ENCODE data around the gene COG5. TPM values are rescaled to one million over a fixed set of nuclear protein-coding genes. Genes with fewer than 3 reads are reported as not detected.
A peak's percentile ranks its signal among the peaks of the same experiment; 100 is the strongest.

The COG5 gene
- total RNA-seq, 4 donors from 2014 or later = 39.7 to 143 (median 98.3) TPM

DNA sequence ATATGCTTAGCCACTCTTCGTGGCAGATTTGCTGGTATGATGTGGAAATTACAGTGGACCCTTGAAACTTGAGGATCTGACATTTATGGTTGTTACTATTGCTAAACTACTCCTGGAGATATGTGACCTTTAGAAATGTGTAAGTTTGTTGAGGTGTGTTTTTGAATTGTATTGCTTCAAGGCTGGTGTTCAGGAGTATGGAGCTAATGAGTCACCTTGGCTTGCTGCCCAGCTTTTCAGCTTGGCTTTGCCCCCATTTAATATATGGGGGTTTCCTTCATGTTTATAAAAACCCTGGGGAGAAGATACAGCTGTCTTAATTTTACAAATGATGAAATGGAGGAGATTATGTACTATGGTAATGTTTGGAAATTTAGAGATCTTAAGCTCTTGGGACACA lies 383.3 kb downstream of the COG5 start:
- intact Hi-C loops (cut with DNase I; ENCODE audit: low total_unique reads) = no loop called here
- no peaks in the 10 kb centered on the region for H3K27me3 ChIP-seq
- H3K27ac ChIP-seq = no peak overlapping the region
- TF ChIP-seq, protein P1, sequence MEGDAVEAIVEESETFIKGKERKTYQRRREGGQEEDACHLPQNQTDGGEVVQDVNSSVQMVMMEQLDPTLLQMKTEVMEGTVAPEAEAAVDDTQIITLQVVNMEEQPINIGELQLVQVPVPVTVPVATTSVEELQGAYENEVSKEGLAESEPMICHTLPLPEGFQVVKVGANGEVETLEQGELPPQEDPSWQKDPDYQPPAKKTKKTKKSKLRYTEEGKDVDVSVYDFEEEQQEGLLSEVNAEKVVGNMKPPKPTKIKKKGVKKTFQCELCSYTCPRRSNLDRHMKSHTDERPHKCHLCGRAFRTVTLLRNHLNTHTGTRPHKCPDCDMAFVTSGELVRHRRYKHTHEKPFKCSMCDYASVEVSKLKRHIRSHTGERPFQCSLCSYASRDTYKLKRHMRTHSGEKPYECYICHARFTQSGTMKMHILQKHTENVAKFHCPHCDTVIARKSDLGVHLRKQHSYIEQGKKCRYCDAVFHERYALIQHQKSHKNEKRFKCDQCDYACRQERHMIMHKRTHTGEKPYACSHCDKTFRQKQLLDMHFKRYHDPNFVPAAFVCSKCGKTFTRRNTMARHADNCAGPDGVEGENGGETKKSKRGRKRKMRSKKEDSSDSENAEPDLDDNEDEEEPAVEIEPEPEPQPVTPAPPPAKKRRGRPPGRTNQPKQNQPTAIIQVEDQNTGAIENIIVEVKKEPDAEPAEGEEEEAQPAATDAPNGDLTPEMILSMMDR (IDR thresholded peaks at IDR 0.05) = no peak
- TF ChIP-seq POLR2A (IDR thresholded peaks at IDR 0.05) = no peak
- peaks cover 0 to 4% of the 10 kb centered on the region in 2 donors for H3K4me1 ChIP-seq
- H3K4me3 ChIP-seq = no peak overlapping the region
- peak in 1 of 2 donors; percentile 43 for DNase-seq
- no peaks in the 10 kb centered on the region for H3K36me3 ChIP-seq
- no peaks in the 10 kb centered on the region for H3K9me3 ChIP-seq

- no peaks in the 10 kb centered on the region for H3K27me3 ChIP-seq
- H3K36me3 ChIP-seq = no peaks in the 10 kb centered on the region
- no peak for DNase-seq
- intact Hi-C loops (cut with DNase I; ENCODE audit: low total_unique reads) = no loop called here
- no peak overlapping the region for H3K4me3 ChIP-seq
- H3K27ac ChIP-seq = no peak overlapping the region
- no peaks in the 10 kb centered on the region for H3K9me3 ChIP-seq
- H3K4me1 ChIP-seq = peaks cover 4 to 6% of the 10 kb centered on the region in 2 donors
- no peak for TF ChIP-seq POLR2A (IDR thresholded peaks at IDR 0.05)
- TF ChIP-seq, protein P1 (IDR thresholded peaks at IDR 0.05) = no peak
Observed at GRCh38 chr7:107179326-107180164, 384.2 kb downstream of the COG5 start.

- intact Hi-C loops (cut with DNase I; ENCODE audit: low total_unique reads) = no loop called here
- TF ChIP-seq, protein P1 (IDR thresholded peaks at IDR 0.05) = no peak
- TF ChIP-seq POLR2A (IDR thresholded peaks at IDR 0.05) = no peak
Observed at GRCh38 chr7:107173691-107174406, 389.9 kb downstream of the COG5 start.

GRCh38 chr7:107173191-107173590 lies 390.5 kb downstream of the COG5 start:
- TF ChIP-seq POLR2A (IDR thresholded peaks at IDR 0.05) = no peak
- TF ChIP-seq, protein P1 (IDR thresholded peaks at IDR 0.05) = no peak
- H3K27ac ChIP-seq = peak overlapping the region in 1 of 2 donors; percentile 3
- H3K9me3 ChIP-seq = no peaks in the 10 kb centered on the region
- no peak overlapping the region for H3K4me3 ChIP-seq
- no peaks in the 10 kb centered on the region for H3K27me3 ChIP-seq
- intact Hi-C loops (cut with DNase I; ENCODE audit: low total_unique reads) = no loop called here
- peaks cover 0 to 25% of the 10 kb centered on the region in 2 donors for H3K4me1 ChIP-seq
- no peak for DNase-seq
- no peaks in the 10 kb centered on the region for H3K36me3 ChIP-seq

More at GRCh38 chr7:107173691-107174406, 389.9 kb downstream of the COG5 start:
- peaks cover 3 to 25% of the 10 kb centered on the region in 2 donors for H3K4me1 ChIP-seq
- no peaks in the 10 kb centered on the region for H3K9me3 ChIP-seq
- no peak overlapping the region for H3K4me3 ChIP-seq
- H3K36me3 ChIP-seq = no peaks in the 10 kb centered on the region
- no peak for DNase-seq
- H3K27ac ChIP-seq = peak overlapping the region in 1 of 2 donors; percentile 3
- no peaks in the 10 kb centered on the region for H3K27me3 ChIP-seq
